SKM-1 treated with dmso at 0.1 percent for 144 hours (cell line): ENCODE measurements around the gene PSMC3.

Source experiments
- DNase-seq: peaks from one replicate; lab custom pipeline; 2025; ENCODE audit not compliant: unreplicated experiment; lab: John Stamatoyannopoulos, UW

The PSMC3 gene

GRCh38 chr11:47377571-47378009 is 48.6 kb downstream of the PSMC3 start:
- no peak for DNase-seq

- peak; percentile 51 for DNase-seq
These were observed 49.5 kb downstream of the PSMC3 start for GRCh38 chr11:47376525-47377371.

- no peak for DNase-seq
These were observed 50.1 kb downstream of the PSMC3 start for GRCh38 chr11:47376107-47376524.

GRCh38 chr11:47375546-47376085 is 50.6 kb downstream of the PSMC3 start:
- DNase-seq: no peak

- no peak for DNase-seq
These were observed 51.2 kb downstream of the PSMC3 start for GRCh38 chr11:47375020-47375419.

- no peak for DNase-seq
These were observed 51.6 kb downstream of the PSMC3 start for GRCh38 chr11:47374720-47375019.

GRCh38 chr11:47373876-47374719 is 52.1 kb downstream of the PSMC3 start:
- DNase-seq: peak; percentile 57

- no peak for DNase-seq
These were observed 53.8 kb downstream of the PSMC3 start for GRCh38 chr11:47372422-47372821.

GRCh38 chr11:47369676-47370075 is 56.6 kb downstream of the PSMC3 start:
- DNase-seq: no peak
